H9 (cell line): ENCODE results near the gene TMCC2. TPM values are rescaled to one million over a fixed set of nuclear protein-coding genes. Genes with fewer than 3 reads are reported as not detected.
A peak's percentile ranks its signal among the peaks of the same experiment; 100 is the strongest.

Experiments used
- DNase-seq: peaks from one replicate; pipeline ENCODE4 v3.0.0-alpha.2; 2017
- H2AFZ ChIP-seq: one replicate; pipeline ENCODE4 v1.6.1; 2013; ENCODE audit warnings: mild to moderate bottlenecking, low read length, control low read depth, moderate library complexity
- H2AK5ac ChIP-seq: 2 replicates; pipeline ENCODE4 v1.6.1; 2013; ENCODE audit warnings: low read length, control low read depth, mixed read lengths; ENCODE audit not compliant: insufficient read length
- H2BK120ac ChIP-seq: one replicate; pipeline ENCODE4 v1.6.1; 2013; ENCODE audit warnings: low read depth, mild to moderate bottlenecking, low read length, control low read depth, inconsistent platforms; ENCODE audit not compliant: poor library complexity, severe bottlenecking
- H2BK12ac ChIP-seq: 2 replicates; pipeline ENCODE4 v1.6.1; 2013; ENCODE audit warnings: low read length, control low read depth, mixed read lengths, low read depth; ENCODE audit not compliant: insufficient read length
- H2BK15ac ChIP-seq: 2 replicates; pipeline ENCODE4 v1.6.1; 2013; ENCODE audit warnings: low read depth, low read length, control low read depth
- H2BK20ac ChIP-seq: one replicate; pipeline ENCODE4 v1.6.1; 2013; ENCODE audit warnings: low read depth, mild to moderate bottlenecking, low read length, control low read depth, inconsistent platforms; ENCODE audit not compliant: poor library complexity, severe bottlenecking
- H2BK5ac ChIP-seq: 2 replicates; pipeline ENCODE4 v1.6.1; 2013; ENCODE audit warnings: low read length, control low read depth, mixed read lengths; ENCODE audit not compliant: insufficient read length
- H3K14ac ChIP-seq: 2 replicates; pipeline ENCODE4 v1.6.1; 2013; ENCODE audit warnings: low read length, control low read depth; ENCODE audit not compliant: insufficient read depth
- H3K18ac ChIP-seq: 2 replicates; pipeline ENCODE4 v1.6.1; 2013; ENCODE audit warnings: low read depth, mild to moderate bottlenecking, mixed read lengths, low read length, control low read depth; ENCODE audit not compliant: insufficient read length
- H3K23ac ChIP-seq: 2 replicates; pipeline ENCODE4 v1.6.1; 2013; ENCODE audit warnings: low read length, control low read depth, mixed read lengths, low read depth; ENCODE audit not compliant: insufficient read length
- H3K23me2 ChIP-seq: 2 replicates; pipeline ENCODE4 v1.6.1; 2013; ENCODE audit warnings: low read depth, mild to moderate bottlenecking, mixed read lengths, low read length, control low read depth; ENCODE audit not compliant: insufficient read length, poor library complexity, severe bottlenecking
- H3K27ac ChIP-seq: 2 replicates; pipeline ENCODE4 v1.5.1; 2013; ENCODE audit warnings: low read length, control low read depth, mixed read lengths, low read depth; ENCODE audit not compliant: insufficient read length
- H3K27me3 ChIP-seq: 2 replicates; pipeline ENCODE4 v1.6.1; 2013; ENCODE audit warnings: low read length, control low read depth, inconsistent platforms; ENCODE audit not compliant: insufficient read depth
- H3K4ac ChIP-seq: 2 replicates; pipeline ENCODE4 v1.6.1; 2013; ENCODE audit warnings: low read depth, mild to moderate bottlenecking, control low read depth, inconsistent platforms, low read length, moderate library complexity
- H3K4me1 ChIP-seq: 2 replicates; pipeline ENCODE4 v1.6.1; 2013; ENCODE audit warnings: low read length, control low read depth, inconsistent platforms; ENCODE audit not compliant: insufficient read depth
- H3K4me2 ChIP-seq: 2 replicates; pipeline ENCODE4 v1.6.1; 2013; ENCODE audit warnings: low read length, control low read depth, mixed read lengths; ENCODE audit not compliant: insufficient read length, insufficient read depth
- H3K56ac ChIP-seq: 2 replicates; pipeline ENCODE4 v1.6.1; 2013; ENCODE audit warnings: low read depth, mild to moderate bottlenecking, mixed read lengths, low read length, control low read depth; ENCODE audit not compliant: insufficient read length
- H3K79me1 ChIP-seq: 2 replicates; pipeline ENCODE4 v1.6.1; 2013; ENCODE audit warnings: low read depth, mild to moderate bottlenecking, moderate library complexity, low read length, control low read depth, inconsistent platforms; ENCODE audit not compliant: insufficient read depth, poor library complexity, severe bottlenecking
- H3K79me2 ChIP-seq: 2 replicates; pipeline ENCODE4 v1.6.1; 2013; ENCODE audit warnings: low read length, control low read depth, inconsistent platforms; ENCODE audit not compliant: insufficient read depth
- H3K9ac ChIP-seq: 2 replicates; pipeline ENCODE4 v1.6.1; 2013; ENCODE audit warnings: low read length, control low read depth, mixed read lengths; ENCODE audit not compliant: insufficient read length; ENCODE audit errors: extremely low read depth
- H3K9me3 ChIP-seq: one replicate; pipeline ENCODE4 v1.6.1; 2013; ENCODE audit warnings: low read depth, low read length, inconsistent platforms; ENCODE audit not compliant: control insufficient read depth
- H3T11ph ChIP-seq: one replicate; pipeline ENCODE4 v1.6.1; 2013; ENCODE audit warnings: mild to moderate bottlenecking, low read length, control low read depth, inconsistent platforms
- H4K20me1 ChIP-seq: one replicate; pipeline ENCODE4 v1.6.1; 2013; ENCODE audit not compliant: control insufficient read depth, insufficient read length, insufficient read depth
- H4K5ac ChIP-seq: 2 replicates; pipeline ENCODE4 v1.6.1; 2013; ENCODE audit warnings: low read depth, mild to moderate bottlenecking, mixed read lengths, low read length, control low read depth; ENCODE audit not compliant: insufficient read length
- H4K8ac ChIP-seq: replicated peaks from 2 replicates; pipeline ENCODE4 v1.6.1; 2013; ENCODE audit warnings: low read length, control low read depth, mixed read lengths, low read depth; ENCODE audit not compliant: insufficient read length
- H4K91ac ChIP-seq: 2 replicates; pipeline ENCODE4 v1.6.1; 2013; ENCODE audit warnings: low read depth, mild to moderate bottlenecking, moderate library complexity, mixed read lengths, low read length, control low read depth; ENCODE audit not compliant: insufficient read length
- H3K27ac Mint-ChIP-seq, 3 experiments: 2 replicates in 2 of 3; 3 replicates in 1 of 3; pipeline ENCODE4 v1.8.0; 2020 to 2021; ENCODE audit warnings: mixed read lengths in 3 of 3, mild to moderate bottlenecking in 1 of 3, moderate library complexity in 1 of 3
- H3K27me3 Mint-ChIP-seq: 2 replicates; pipeline ENCODE4 v1.8.0; 2021; ENCODE audit warnings: low read depth, mild to moderate bottlenecking, moderate library complexity, mixed read lengths
- H3K36me3 Mint-ChIP-seq, 3 experiments: 2 replicates in 2 of 3; 3 replicates in 1 of 3; pipeline ENCODE4 v1.8.0; 2020 to 2021; ENCODE audit warnings: low read depth in 3 of 3, mixed read lengths in 3 of 3; ENCODE audit not compliant: insufficient read depth in 1 of 3
- H3K4me1 Mint-ChIP-seq, 2 experiments: 2 replicates each; pipeline ENCODE4 v1.8.0; 2020; ENCODE audit warnings: mixed read lengths in 2 of 2
- H3K4me3 Mint-ChIP-seq, 2 experiments: 2 replicates in 1 of 2; 3 replicates in 1 of 2; pipeline ENCODE4 v1.8.0; 2020 to 2021; ENCODE audit warnings: mild to moderate bottlenecking in 2 of 2, mixed read lengths in 2 of 2, moderate library complexity in 1 of 2
- H3K9me3 Mint-ChIP-seq, 2 experiments: 2 replicates in 1 of 2; 3 replicates in 1 of 2; pipeline ENCODE4 v1.8.0; 2020; ENCODE audit warnings: mild to moderate bottlenecking in 2 of 2, mixed read lengths in 2 of 2, moderate library complexity in 1 of 2
- CTCF ChIP-seq: fragments of 200-600 bp; sonication (generic); conservative IDR thresholded peaks from 3 replicates; pipeline ENCODE4 v1.8.0; 2021; ENCODE audit warnings: antibody characterized with exemption, mild to moderate bottlenecking
- whole genome bisulfite sequencing: extraction: QIAGEN DNeasy Blood & Tissue Kit; methylation state at CpG from one replicate; pipeline ENCODE4 v1.1.7; 2013; ENCODE audit warnings: missing lambda C conversion rate, low lambda C conversion rate, mixed read lengths; ENCODE audit not compliant: insufficient read length; ENCODE audit errors: extremely low coverage; 5-methylcytosine and 5-hydroxymethylcytosine counted together
- total RNA-seq: library from RNA; stranded (reverse); gene quantifications from 2 replicates; pipeline ENCODE4 v1.2.1, GENCODE V29; 2021

The TMCC2 gene
- total RNA-seq, 1 experiment from 2014 or later: 11.7 TPM

- no peaks in the 10 kb centered on the region; the same call in 1 of the 2 replicates for H3K27me3 Mint-ChIP-seq
- Histone ChIP-seq H3K56ac (no peak overlapping the region), H2BK15ac (no peak overlapping the region), H3T11ph (no peak overlapping the region), H2BK12ac (no peak overlapping the region), H3K9me3 (no peaks in the 10 kb centered on the region), H4K20me1 (no peaks in the 10 kb centered on the region), H2AK5ac (no peak overlapping the region), H3K23me2 (no peaks in the 10 kb centered on the region), H3K27me3 (no peaks in the 10 kb centered on the region), H2AFZ (no peak overlapping the region), H3K79me1 (no peaks in the 10 kb centered on the region), H3K14ac (no peak overlapping the region), H3K4ac (no peak overlapping the region), H4K8ac (no peak overlapping the region), H4K5ac (no peak overlapping the region), H3K27ac (no peak overlapping the region), H3K4me2 (peak overlapping the region; percentile 3), H3K23ac (no peak overlapping the region), H3K18ac (no peak overlapping the region), H3K79me2 (no peaks in the 10 kb centered on the region), H3K4me1 (peaks cover 8% of the 10 kb centered on the region), H2BK120ac (no peak overlapping the region), H2BK5ac (no peak overlapping the region), H3K9ac (no peak overlapping the region), H4K91ac (no peak overlapping the region), H2BK20ac (no peak overlapping the region)
- H3K4me3 Mint-ChIP-seq: no peak overlapping the region
- H3K36me3 Mint-ChIP-seq: no peaks in the 10 kb centered on the region
- peak overlapping the region in 2 of 3 experiments; percentile 28 to 77; a peak in 4 of 7 replicates for H3K27ac Mint-ChIP-seq
- H3K4me1 Mint-ChIP-seq: peaks cover 42 to 43% of the 10 kb centered on the region in 2 experiments
- H3K9me3 Mint-ChIP-seq: no peaks in the 10 kb centered on the region
- DNase-seq: no peak
- no peak for TF ChIP-seq CTCF
- no CpG with 5 or more reads among the region's 5 CpGs for WGBS
Measured at GRCh38 chr1:205261946-205262691, 34.4 kb downstream of the TMCC2 start.
